Fibroblast of lung (primary cell): ENCODE data around the gene UNC5A. TPM values are rescaled to one million over a fixed set of nuclear protein-coding genes. Genes with fewer than 3 reads are reported as not detected.

Experiments
- DNase-seq, 2 donors: peaks; one replicate each; pipeline versions ENCODE4 v3.0.0 to v3.0.0-alpha.2; 2010; ENCODE audit warnings: low read depth in 2 of 2
- H2AFZ ChIP-seq: 2 replicates; pipeline ENCODE4 v1.5.1; 2012; ENCODE audit warnings: low read length, control low read depth, inconsistent platforms
- H3K27ac ChIP-seq: 2 replicates; pipeline ENCODE4 v1.5.1; 2011; ENCODE audit warnings: low read length, control low read depth; ENCODE audit not compliant: insufficient read depth
- H3K27me3 ChIP-seq: 2 replicates; pipeline ENCODE4 v1.5.1; 2011; ENCODE audit warnings: mild to moderate bottlenecking, low read length; ENCODE audit not compliant: control insufficient read depth, insufficient read depth
- H3K36me3 ChIP-seq: 2 replicates; pipeline ENCODE4 v1.5.1; 2011; ENCODE audit warnings: low read length; ENCODE audit not compliant: control insufficient read depth, insufficient read depth
- H3K4me1 ChIP-seq: 2 replicates; pipeline ENCODE4 v1.5.1; 2011; ENCODE audit warnings: low read length; ENCODE audit not compliant: control insufficient read depth, insufficient read depth; ENCODE audit errors: extremely low read depth
- H3K4me2 ChIP-seq: 2 replicates; pipeline ENCODE4 v1.5.1; 2011; ENCODE audit warnings: low read length, control low read depth; ENCODE audit not compliant: insufficient read depth; ENCODE audit errors: extremely low read depth
- H3K4me3 ChIP-seq, 4 experiments: fragments of 200-600 bp in 1 of 4; sonication (generic) in 1 of 4; replicated peaks in 1 of 4; 2 replicates each; pipeline ENCODE4 v1.5.1; 2011 to 2016; ENCODE audit warnings: low read length in 4 of 4, low read depth in 3 of 4, mild to moderate bottlenecking in 3 of 4, control low read depth in 2 of 4, inconsistent platforms in 1 of 4, mixed read lengths in 1 of 4; ENCODE audit not compliant: insufficient read depth in 1 of 4; ENCODE audit errors: control extremely low read depth in 1 of 4
- H3K79me2 ChIP-seq: 2 replicates; pipeline ENCODE4 v1.5.1; 2012; ENCODE audit warnings: mild to moderate bottlenecking, low read length, inconsistent platforms; ENCODE audit not compliant: control insufficient read depth, insufficient read depth
- H3K9ac ChIP-seq: 2 replicates; pipeline ENCODE4 v1.5.1; 2011; ENCODE audit warnings: mild to moderate bottlenecking, low read length, control low read depth; ENCODE audit not compliant: insufficient read depth
- H3K9me3 ChIP-seq: 2 replicates; pipeline ENCODE4 v1.5.1; 2012; ENCODE audit warnings: low read depth, low read length; ENCODE audit not compliant: control insufficient read depth, insufficient read depth
- H4K20me1 ChIP-seq: 2 replicates; pipeline ENCODE4 v1.5.1; 2011; ENCODE audit warnings: low read length; ENCODE audit not compliant: control insufficient read depth, insufficient read depth; ENCODE audit errors: extremely low read depth
- CTCF ChIP-seq, 2 donors: IDR thresholded peaks in 1 of 2; conservative IDR thresholded peaks in 1 of 2; 1 replicate in 1 of 2; 2 replicates in 1 of 2; pipeline ENCODE4 v1.5.1; 2011 to 2012; ENCODE audit warnings: low read length in 2 of 2, control low read depth in 1 of 2, inconsistent platforms in 1 of 2, low read depth in 1 of 2, mild to moderate bottlenecking in 1 of 2
- EZH2 ChIP-seq: IDR thresholded peaks from 2 replicates; pipeline ENCODE4 v1.5.1; 2012; ENCODE audit warnings: low read length, control low read depth, mild to moderate bottlenecking; ENCODE audit errors: missing control alignments
- polyA plus RNA-seq, 2 donors: library from polyadenylated mRNA; depleted of rRNA in 1 of 2; stranded (reverse) in 1 of 2; unstranded in 1 of 2; fragments of >200 nt; gene quantifications; 2 replicates each; pipeline ENCODE4 v1.2.1, GENCODE V29; 2011 to 2012; ENCODE audit warnings: missing spikeins in 1 of 2
- total RNA-seq: library from RNA; depleted of rRNA; stranded (reverse); fragments of >200 nt; gene quantifications from 2 replicates; pipeline ENCODE4 v1.2.1, GENCODE V29; 2014

The UNC5A gene
- total and polyA plus RNA-seq, 2 donors (not counting 1 experiment from before 2014, with no cell fraction given), result not detected

- H3K9ac ChIP-seq, result no peak overlapping the region
- TF ChIP-seq EZH2 (no peak), CTCF (conservative IDR thresholded peaks at IDR 0.05 in 1 of 2, IDR thresholded peaks at IDR 0.05 in 1 of 2; ENCODE audit: low read depth in 1 of 2, low read length in 2 of 2) (no peak)
- no peak overlapping the region for H2AFZ ChIP-seq
- H3K4me3 ChIP-seq, result no peak overlapping the region
- H3K4me2 ChIP-seq, result no peak overlapping the region
- no peak for DNase-seq
- H4K20me1 ChIP-seq, result no peaks in the 10 kb centered on the region
- H3K27ac ChIP-seq, result no peak overlapping the region
- no peaks in the 10 kb centered on the region for H3K36me3 ChIP-seq
- H3K27me3 ChIP-seq, result peaks cover 24% of the 10 kb centered on the region
- no peaks in the 10 kb centered on the region for H3K9me3 ChIP-seq
- H3K79me2 ChIP-seq, result no peaks in the 10 kb centered on the region
- no peaks in the 10 kb centered on the region for H3K4me1 ChIP-seq
Observed at GRCh38 chr5:176819476-176819875, 9.1 kb downstream of the UNC5A start.

GRCh38 chr5:176820937-176821336, 10.6 kb downstream of the UNC5A start:
- Histone ChIP-seq H3K4me3 (no peak overlapping the region), H3K9ac (no peak overlapping the region), H3K4me1 (no peaks in the 10 kb centered on the region), H3K4me2 (no peak overlapping the region), H2AFZ (no peak overlapping the region), H3K79me2 (no peaks in the 10 kb centered on the region), H3K27me3 (peaks cover 23% of the 10 kb centered on the region), H4K20me1 (no peaks in the 10 kb centered on the region), H3K27ac (no peak overlapping the region), H3K36me3 (no peaks in the 10 kb centered on the region), H3K9me3 (no peaks in the 10 kb centered on the region)
- no peak for DNase-seq
- TF ChIP-seq CTCF (conservative IDR thresholded peaks at IDR 0.05 in 1 of 2, IDR thresholded peaks at IDR 0.05 in 1 of 2; ENCODE audit: low read depth in 1 of 2, low read length in 2 of 2) (no peak), EZH2 (no peak)

GRCh38 chr5:176821441-176821840, 11.1 kb downstream of the UNC5A start:
- H4K20me1 ChIP-seq, result no peaks in the 10 kb centered on the region
- no peak overlapping the region for H2AFZ ChIP-seq
- H3K27ac ChIP-seq, result no peak overlapping the region
- TF ChIP-seq EZH2, result no peak
- TF ChIP-seq CTCF (conservative IDR thresholded peaks at IDR 0.05 in 1 of 2, IDR thresholded peaks at IDR 0.05 in 1 of 2; ENCODE audit: low read depth in 1 of 2, low read length in 2 of 2), result no peak
- H3K4me1 ChIP-seq, result no peaks in the 10 kb centered on the region
- DNase-seq, result no peak
- no peaks in the 10 kb centered on the region for H3K79me2 ChIP-seq
- H3K9ac ChIP-seq, result no peak overlapping the region
- no peak overlapping the region for H3K4me2 ChIP-seq
- H3K4me3 ChIP-seq, result no peak overlapping the region
- no peaks in the 10 kb centered on the region for H3K36me3 ChIP-seq
- H3K27me3 ChIP-seq, result peaks cover 23% of the 10 kb centered on the region
- H3K9me3 ChIP-seq, result no peaks in the 10 kb centered on the region
